Measurements from ENCODE around the gene VSIG10L2.

DNA sequence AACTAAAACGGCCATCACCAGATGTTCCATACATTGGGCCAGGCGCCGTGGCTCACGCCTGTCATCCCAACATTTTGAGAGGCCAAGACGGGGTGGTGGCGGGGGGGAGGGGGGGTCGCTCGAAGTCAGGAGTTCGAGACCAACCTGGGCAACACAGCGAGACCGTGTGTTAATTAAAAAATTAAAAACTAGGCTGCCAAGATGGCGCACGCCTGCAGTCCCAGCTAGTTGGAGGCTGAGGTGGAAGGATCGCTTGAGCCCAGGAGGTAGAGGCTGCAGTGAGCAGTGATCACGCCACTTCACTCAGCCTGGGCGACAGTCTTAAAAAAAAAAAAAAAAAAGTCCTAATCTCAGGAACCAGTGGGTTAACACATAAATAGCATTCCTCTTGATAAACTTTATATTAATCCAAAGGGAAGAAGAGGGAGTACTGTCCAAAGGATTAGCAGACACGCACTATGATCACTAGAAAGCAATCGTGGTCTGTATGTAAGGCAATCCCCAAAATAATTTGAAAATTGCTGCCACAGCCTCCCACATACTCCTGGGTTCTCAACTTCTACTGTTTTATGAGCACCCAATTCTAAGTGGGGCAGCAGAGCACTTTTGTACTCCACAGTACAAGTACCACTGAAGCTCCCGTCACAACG lies 43.4 kb upstream of the VSIG10L2 start:
- TF ChIP-seq, protein P1, sequence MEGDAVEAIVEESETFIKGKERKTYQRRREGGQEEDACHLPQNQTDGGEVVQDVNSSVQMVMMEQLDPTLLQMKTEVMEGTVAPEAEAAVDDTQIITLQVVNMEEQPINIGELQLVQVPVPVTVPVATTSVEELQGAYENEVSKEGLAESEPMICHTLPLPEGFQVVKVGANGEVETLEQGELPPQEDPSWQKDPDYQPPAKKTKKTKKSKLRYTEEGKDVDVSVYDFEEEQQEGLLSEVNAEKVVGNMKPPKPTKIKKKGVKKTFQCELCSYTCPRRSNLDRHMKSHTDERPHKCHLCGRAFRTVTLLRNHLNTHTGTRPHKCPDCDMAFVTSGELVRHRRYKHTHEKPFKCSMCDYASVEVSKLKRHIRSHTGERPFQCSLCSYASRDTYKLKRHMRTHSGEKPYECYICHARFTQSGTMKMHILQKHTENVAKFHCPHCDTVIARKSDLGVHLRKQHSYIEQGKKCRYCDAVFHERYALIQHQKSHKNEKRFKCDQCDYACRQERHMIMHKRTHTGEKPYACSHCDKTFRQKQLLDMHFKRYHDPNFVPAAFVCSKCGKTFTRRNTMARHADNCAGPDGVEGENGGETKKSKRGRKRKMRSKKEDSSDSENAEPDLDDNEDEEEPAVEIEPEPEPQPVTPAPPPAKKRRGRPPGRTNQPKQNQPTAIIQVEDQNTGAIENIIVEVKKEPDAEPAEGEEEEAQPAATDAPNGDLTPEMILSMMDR (IDR thresholded peaks at IDR 0.05) = no peak
- no peak for TF ChIP-seq POLR2A (IDR thresholded peaks at IDR 0.05)
